Measurements from ENCODE around the gene KREMEN1.
A peak's percentile ranks its signal among the peaks of the same experiment; 100 is the strongest.
"Not testable (repeated sequence)": the region's sequence is repeated elsewhere in the genome, so short reads cannot be mapped to it uniquely, and the experiment has no call there.

The KREMEN1 gene, protein sequence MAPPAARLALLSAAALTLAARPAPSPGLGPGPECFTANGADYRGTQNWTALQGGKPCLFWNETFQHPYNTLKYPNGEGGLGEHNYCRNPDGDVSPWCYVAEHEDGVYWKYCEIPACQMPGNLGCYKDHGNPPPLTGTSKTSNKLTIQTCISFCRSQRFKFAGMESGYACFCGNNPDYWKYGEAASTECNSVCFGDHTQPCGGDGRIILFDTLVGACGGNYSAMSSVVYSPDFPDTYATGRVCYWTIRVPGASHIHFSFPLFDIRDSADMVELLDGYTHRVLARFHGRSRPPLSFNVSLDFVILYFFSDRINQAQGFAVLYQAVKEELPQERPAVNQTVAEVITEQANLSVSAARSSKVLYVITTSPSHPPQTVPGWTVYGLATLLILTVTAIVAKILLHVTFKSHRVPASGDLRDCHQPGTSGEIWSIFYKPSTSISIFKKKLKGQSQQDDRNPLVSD

GRCh38 chr22:29072979-29073617 lies at the start of gene KREMEN1:
TSS of gene KREMEN1 (plus strand) at chr22:29073035. CDS start at chr22:29073131, 96 bp downstream.
- DNase-seq (ENCODE audit: low spot score) = peak; percentile 18

DNA sequence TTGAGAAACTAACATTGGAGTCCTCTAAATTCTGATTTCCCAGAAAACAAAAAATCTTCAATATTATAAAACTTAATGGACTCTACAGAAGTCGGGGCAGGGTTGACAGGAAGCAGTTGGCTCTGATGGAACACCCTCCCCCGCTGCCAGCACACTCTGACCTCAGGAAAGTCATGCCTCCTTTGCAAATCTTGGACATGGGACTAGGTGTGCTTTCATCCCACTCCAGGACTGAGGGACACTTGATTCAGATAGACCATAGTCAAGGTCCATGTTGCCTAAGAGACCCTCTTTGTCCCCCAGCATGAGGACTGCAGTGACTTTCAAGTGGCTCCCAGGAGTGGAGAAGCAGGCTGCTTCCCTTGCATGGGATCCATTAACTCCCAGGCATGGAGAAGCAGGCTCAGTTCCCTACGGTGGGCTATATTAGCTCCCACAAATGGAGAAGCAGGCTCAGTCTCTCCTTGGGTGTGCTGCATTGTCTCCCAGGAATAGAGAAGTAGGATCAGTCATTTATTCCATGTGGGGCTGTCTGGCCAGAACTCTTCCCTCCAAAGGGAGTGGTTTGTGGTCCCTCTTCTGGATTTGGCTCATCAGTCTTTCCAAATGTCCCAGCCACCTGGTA lies 49.6 kb upstream of the KREMEN1 start:
- no peak for DNase-seq (ENCODE audit: low spot score)

DNA sequence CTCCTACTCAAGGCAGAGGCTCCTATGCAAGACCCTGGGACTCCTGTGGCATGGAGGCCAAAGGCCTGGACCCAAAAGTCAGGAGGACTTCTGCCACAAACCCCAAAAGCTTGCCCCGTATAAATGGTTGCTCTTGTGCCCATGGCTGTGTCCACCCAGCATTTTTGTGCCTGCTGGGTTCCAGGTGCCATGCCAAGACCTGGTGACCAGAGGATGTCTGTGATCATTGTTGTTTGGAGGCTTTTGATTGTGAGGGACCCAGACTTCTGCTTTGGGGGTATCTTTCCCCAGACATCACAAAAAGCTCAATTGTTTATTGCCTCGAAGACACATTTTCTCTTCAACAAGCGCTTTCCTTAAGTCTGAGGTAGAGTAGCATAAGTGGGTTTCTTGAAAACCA lies 46.3 kb upstream of the KREMEN1 start:
- DNase-seq (ENCODE audit: low spot score) = no peak

DNA sequence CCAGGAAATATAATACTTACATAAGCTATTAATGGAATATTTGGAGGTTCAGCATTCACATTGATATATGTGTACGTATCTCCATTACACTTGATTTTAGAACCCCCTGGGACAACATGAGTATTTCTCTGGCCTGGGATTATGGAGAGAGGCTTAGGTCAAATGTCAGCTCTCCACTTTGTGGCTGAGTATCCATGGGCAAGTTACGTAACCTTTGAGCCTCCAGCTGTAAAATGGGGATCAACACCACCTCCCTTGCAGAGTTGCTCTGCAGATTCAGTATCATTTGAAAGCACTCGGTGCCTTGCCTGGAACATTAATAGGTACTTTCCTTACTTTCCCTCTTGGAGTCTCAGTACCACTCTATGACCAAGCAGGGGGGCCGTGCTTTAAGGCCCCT lies 44.4 kb upstream of the KREMEN1 start:
- DNase-seq (ENCODE audit: low spot score) = no peak

DNA sequence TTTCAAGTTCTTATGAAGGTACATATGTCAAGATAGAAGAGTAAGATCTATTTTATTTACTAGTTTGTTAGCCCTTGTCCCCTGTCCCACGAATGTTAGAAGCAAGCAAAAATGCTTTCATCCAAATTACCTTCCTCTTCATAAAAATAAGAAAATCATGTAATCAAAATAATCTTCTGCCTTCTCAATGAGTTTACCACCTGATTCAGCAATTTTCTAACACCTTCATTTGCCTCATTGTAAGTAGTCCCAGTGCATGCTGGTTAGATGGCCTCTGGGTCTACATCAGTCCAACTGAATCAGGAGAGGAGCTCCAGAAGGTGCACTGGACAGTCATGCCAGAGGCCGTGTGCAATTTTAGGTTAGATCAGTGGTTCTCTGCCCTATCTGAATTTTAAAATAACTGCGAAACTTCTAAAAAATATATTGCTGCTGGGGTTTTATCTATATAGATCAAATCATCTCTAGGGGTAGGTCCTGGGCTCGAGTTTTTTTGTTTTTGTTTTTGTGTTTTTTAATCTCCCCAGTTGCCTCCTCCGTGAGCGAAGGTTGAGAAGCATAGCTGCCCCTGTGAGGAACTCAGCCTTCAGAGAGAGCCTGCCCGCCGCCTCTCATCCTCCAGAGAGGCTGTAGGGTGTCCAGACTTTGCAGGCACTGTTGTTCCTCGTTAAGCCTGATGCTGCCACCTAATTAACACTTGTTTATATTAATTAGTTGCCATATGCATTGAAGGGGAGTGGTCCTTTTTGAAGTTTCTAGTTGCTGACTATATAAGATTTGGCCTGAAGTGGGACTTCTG lies 43.4 kb upstream of the KREMEN1 start:
- DNase-seq (ENCODE audit: low spot score) = no peak

GRCh38 chr22:29030016-29030617 lies 42.7 kb upstream of the KREMEN1 start:
- no peak for DNase-seq (ENCODE audit: low spot score)

- DNase-seq (ENCODE audit: low spot score) = peak; percentile 91
Measured at GRCh38 chr22:29030618-29031226, 42.1 kb upstream of the KREMEN1 start.

- peak; percentile 91 for DNase-seq (ENCODE audit: low spot score)
Measured at GRCh38 chr22:29031227-29032011, 41.4 kb upstream of the KREMEN1 start.

- no peak for DNase-seq (ENCODE audit: low spot score)
Measured at GRCh38 chr22:29032014-29032475, 40.8 kb upstream of the KREMEN1 start.

- peak; percentile 22 for DNase-seq (ENCODE audit: low spot score)
Measured at GRCh38 chr22:29032584-29032983, 40.3 kb upstream of the KREMEN1 start.

DNA sequence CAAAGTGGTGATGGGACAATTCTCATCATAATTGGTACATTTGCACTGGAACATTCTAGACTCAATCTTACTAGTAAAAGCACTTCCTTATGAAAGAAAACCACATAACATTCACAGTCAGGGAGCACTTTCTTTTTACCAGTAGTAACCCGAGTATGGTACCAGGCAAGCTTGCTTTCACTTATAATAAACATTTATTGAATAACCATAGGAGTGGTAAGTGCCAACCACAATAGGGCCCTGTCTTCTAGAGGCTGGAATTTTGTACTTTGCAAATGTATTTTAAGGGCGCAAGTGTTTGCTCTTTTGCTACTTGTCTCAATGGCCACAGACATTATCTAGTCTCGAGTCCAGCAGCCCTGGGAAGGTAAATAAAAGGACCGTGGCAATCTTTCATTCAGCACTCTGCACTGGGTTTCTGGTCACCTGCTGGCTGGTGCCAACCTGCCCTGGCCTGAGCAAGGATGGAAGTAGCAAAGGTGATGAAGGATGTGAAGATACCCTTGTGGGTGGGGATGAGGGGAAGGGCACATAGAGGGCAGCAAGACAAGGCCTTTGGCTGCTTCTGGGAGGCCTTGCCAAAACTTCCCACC lies 35.4 kb upstream of the KREMEN1 start:
- no peak for DNase-seq (ENCODE audit: low spot score)

DNA sequence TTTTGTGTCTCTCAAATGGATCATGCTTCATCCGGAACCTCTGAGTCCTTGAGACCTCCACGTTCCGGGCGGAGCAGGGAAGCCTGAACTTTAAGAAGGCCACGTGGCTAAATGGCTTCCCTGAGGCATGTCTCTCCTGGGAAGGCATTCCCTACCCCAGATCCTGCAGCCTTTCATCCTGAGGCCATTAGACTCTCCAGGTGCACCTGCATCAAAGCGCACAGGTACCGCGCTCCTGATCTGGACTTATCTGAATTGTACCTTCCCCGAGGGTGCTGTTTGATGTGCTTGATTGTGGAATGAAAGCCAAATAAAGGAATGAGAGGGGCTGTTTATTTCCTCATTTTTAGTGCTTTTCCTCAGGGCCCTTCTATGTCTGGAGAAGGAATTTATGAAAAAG lies 33.7 kb upstream of the KREMEN1 start:
- no peak for DNase-seq (ENCODE audit: low spot score)

GRCh38 chr22:29039684-29040083 lies 33.2 kb upstream of the KREMEN1 start:
- DNase-seq (ENCODE audit: low spot score) = not testable (repeated sequence)

GRCh38 chr22:29040385-29041275 lies 32.2 kb upstream of the KREMEN1 start:
- DNase-seq (ENCODE audit: low spot score) = peak; percentile 71

DNA sequence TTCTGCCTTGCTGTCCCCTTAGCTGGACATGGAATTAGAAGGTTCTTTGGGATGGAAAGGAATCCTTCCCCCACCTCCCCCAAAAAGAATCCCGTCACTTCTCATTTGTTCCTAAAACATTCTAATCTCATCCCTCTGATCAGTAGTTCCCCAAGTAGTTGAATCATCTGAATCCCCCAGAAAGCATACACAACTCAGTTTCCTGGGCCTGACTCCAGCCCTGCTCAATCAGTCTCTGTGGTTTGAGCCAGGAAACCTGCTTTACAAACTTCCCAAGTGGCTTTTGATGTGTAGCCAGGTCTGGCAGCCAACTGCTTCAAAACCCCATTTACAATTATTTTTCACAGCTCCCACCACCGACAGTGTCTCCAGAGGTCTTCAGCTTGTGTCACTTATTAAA lies 31.4 kb upstream of the KREMEN1 start:
- peak; percentile 33 for DNase-seq (ENCODE audit: low spot score)

DNA sequence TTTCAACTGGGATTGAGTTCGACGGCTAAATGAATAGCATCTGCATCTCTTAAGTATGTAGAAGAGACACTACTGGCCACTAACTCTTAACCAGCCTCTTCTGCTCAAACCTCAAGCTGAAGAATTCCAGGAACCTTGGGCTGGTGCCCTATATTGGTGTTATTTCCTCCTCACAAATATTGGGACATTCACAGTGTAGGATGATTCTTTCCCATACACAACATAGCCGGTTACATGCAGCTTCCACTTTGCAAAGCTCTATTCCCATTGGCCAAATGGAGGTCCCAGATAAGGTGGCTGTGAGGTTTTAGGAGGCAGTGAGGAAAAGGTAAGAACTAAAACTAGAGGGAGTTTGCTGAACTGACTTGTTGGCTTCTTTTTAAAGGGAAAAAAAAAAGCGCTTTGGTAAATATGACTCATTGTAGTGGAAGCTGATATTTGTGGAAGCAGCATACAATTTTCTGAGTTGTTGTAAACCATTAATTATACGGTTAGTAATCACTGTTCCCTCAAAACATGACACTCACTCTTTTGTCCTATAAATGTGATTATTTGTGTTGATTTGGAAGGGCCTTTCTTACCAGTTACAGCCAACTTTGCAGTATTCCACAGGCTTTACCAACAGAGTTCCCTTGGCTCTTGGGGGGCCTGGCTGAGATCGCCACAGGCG lies 28.8 kb upstream of the KREMEN1 start:
- DNase-seq (ENCODE audit: low spot score) = peak; percentile 59

- DNase-seq (ENCODE audit: low spot score) = peak; percentile 76
Measured at GRCh38 chr22:29044657-29045176, 28.1 kb upstream of the KREMEN1 start.
